NCI-H748 (cell line): ENCODE data around the gene RPS6KA5.
"Not testable (repeated sequence)": the region's sequence is repeated elsewhere in the genome, so short reads cannot be mapped to it uniquely, and the experiment has no call there.

Experiments
- DNase-seq: peaks from one replicate; lab custom pipeline; 2025; ENCODE audit not compliant: unreplicated experiment; lab: John Stamatoyannopoulos, UW

The RPS6KA5 gene

GRCh38 chr14:91067186-91067585 lies 6.7 kb upstream of the RPS6KA5 start:
- DNase-seq = no peak

- DNase-seq = no peak
These were observed 4.8 kb upstream of the RPS6KA5 start for GRCh38 chr14:91065266-91065665.

- no peak for DNase-seq
These were observed 2.7 kb upstream of the RPS6KA5 start for GRCh38 chr14:91063119-91063518.

GRCh38 chr14:91062600-91062999 lies 2.2 kb upstream of the RPS6KA5 start:
- no peak for DNase-seq

- DNase-seq = peak; percentile 25
These were observed 831 bp upstream of the RPS6KA5 start for GRCh38 chr14:91061056-91061887.

GRCh38 chr14:91059576-91060350 lies 678 bp downstream of the RPS6KA5 start:
- DNase-seq = peak; percentile 83

- DNase-seq = no peak
These were observed 2.3 kb downstream of the RPS6KA5 start for GRCh38 chr14:91058042-91058581.

GRCh38 chr14:91056361-91056760 lies 4.1 kb downstream of the RPS6KA5 start:
- DNase-seq = no peak

GRCh38 chr14:91055016-91055415 lies 5.4 kb downstream of the RPS6KA5 start:
- no peak for DNase-seq

- DNase-seq = no peak
These were observed 11.8 kb downstream of the RPS6KA5 start for GRCh38 chr14:91048676-91049075.

- DNase-seq = no peak
These were observed 12.2 kb downstream of the RPS6KA5 start for GRCh38 chr14:91048265-91048664.

- no peak for DNase-seq
These were observed 13.2 kb downstream of the RPS6KA5 start for GRCh38 chr14:91047174-91047753.

GRCh38 chr14:91046488-91047072 lies 13.9 kb downstream of the RPS6KA5 start:
- DNase-seq = no peak

GRCh38 chr14:91041450-91041849 lies 19.0 kb downstream of the RPS6KA5 start:
- DNase-seq = peak; percentile 43

GRCh38 chr14:91040545-91040944 lies 19.9 kb downstream of the RPS6KA5 start:
- no peak for DNase-seq

- no peak for DNase-seq
These were observed 22.0 kb downstream of the RPS6KA5 start for GRCh38 chr14:91038439-91038838.

GRCh38 chr14:91036741-91037469 lies 23.5 kb downstream of the RPS6KA5 start:
- DNase-seq = no peak

- DNase-seq = no peak
These were observed 24.6 kb downstream of the RPS6KA5 start for GRCh38 chr14:91035855-91036254.

GRCh38 chr14:91034379-91034778 lies 26.1 kb downstream of the RPS6KA5 start:
- not testable (repeated sequence) for DNase-seq

GRCh38 chr14:91032248-91032647 lies 28.2 kb downstream of the RPS6KA5 start:
- no peak for DNase-seq
